Tibial nerve (tissue), 3 donors: Measurements from ENCODE around the gene FUCA2.

Source experiments
- POLR2A ChIP-seq, 2 donors: fragments of 450-650 bp; IDR thresholded peaks; one replicate each; pipeline ENCODE4 v1.6.1; 2017; ENCODE audit warnings: antibody characterized with exemption in 2 of 2, mild to moderate bottlenecking in 2 of 2, moderate library complexity in 2 of 2
- TF ChIP-seq, protein P1 (sequence below), 5 experiments: fragments of 200-600 bp in 3 of 5; fragments of 450-650 bp in 2 of 5; sonication (generic) in 3 of 5; IDR thresholded peaks; one replicate each; pipeline ENCODE4 v1.5.1; 2016 to 2019; ENCODE audit warnings: antibody characterized with exemption in 5 of 5, mild to moderate bottlenecking in 3 of 5, moderate library complexity in 2 of 5

DNA sequence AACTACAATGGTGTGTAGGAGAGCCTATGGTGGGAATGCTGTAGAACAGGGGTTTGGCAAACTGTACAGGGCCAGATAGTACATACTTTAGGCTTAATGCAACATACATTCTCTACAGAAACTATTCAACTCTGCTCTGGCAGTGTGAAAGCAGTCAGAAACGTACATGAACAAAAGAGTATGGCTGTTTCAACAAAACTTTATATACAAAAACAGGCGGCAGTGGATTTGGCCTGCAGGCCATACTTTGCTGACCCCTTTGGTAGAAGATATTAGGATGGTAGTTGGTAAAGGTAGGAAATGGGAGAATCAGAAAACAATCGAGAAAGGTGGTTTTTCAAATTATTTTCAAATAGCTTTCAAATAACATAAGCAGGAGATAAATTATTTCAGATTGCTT lies 24.8 kb downstream of the FUCA2 start:
- TF ChIP-seq, protein P1, sequence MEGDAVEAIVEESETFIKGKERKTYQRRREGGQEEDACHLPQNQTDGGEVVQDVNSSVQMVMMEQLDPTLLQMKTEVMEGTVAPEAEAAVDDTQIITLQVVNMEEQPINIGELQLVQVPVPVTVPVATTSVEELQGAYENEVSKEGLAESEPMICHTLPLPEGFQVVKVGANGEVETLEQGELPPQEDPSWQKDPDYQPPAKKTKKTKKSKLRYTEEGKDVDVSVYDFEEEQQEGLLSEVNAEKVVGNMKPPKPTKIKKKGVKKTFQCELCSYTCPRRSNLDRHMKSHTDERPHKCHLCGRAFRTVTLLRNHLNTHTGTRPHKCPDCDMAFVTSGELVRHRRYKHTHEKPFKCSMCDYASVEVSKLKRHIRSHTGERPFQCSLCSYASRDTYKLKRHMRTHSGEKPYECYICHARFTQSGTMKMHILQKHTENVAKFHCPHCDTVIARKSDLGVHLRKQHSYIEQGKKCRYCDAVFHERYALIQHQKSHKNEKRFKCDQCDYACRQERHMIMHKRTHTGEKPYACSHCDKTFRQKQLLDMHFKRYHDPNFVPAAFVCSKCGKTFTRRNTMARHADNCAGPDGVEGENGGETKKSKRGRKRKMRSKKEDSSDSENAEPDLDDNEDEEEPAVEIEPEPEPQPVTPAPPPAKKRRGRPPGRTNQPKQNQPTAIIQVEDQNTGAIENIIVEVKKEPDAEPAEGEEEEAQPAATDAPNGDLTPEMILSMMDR (IDR thresholded peaks at IDR 0.05) = no peak
- TF ChIP-seq POLR2A (IDR thresholded peaks at IDR 0.05) = no peak
